Colonic mucosa (tissue), 4 donors: Measurements from ENCODE around the gene SLC5A10. TPM values are rescaled to one million over a fixed set of nuclear protein-coding genes. Genes with fewer than 3 reads are reported as not detected.

ENCODE experiments used
- DNase-seq: peaks from one replicate; pipeline ENCODE4 v3.0.0-alpha.2; 2020
- H3K27ac ChIP-seq: fragments of 200-600 bp; one replicate; pipeline ENCODE4 v1.8.0; 2021
- H3K27me3 ChIP-seq: fragments of 200-600 bp; one replicate; pipeline ENCODE4 v1.8.0; 2021
- H3K36me3 ChIP-seq: fragments of 200-600 bp; one replicate; pipeline ENCODE4 v1.8.0; 2021
- H3K4me1 ChIP-seq: fragments of 200-600 bp; one replicate; pipeline ENCODE4 v1.8.0; 2021; ENCODE audit warnings: mild to moderate bottlenecking
- H3K4me3 ChIP-seq: fragments of 200-600 bp; one replicate; pipeline ENCODE4 v1.8.0; 2021
- H3K9ac ChIP-seq, 2 donors: one replicate each; pipeline ENCODE4 v1.7.0; 2013; ENCODE audit warnings: control low read depth in 2 of 2, low read depth in 2 of 2, low read length in 2 of 2
- H3K9me3 ChIP-seq: fragments of 200-600 bp; one replicate; pipeline ENCODE4 v1.8.0; 2021
- intact Hi-C: fragments of 100-400 bp; cut with DNase I; formaldehyde crosslinking; loops from one replicate; pipeline ENCODE4 v1.14.1; 2022
- total RNA-seq, 2 donors: library from RNA; stranded (reverse); fragmentation: NEBNext Ultra II Directional in 1 of 2; extraction: Animal tissue kit (Norgen Biotek cat#: 25700) in 1 of 2; gene quantifications; one replicate each; pipeline ENCODE4 v1.2.1, GENCODE V29; 2021
- TF ChIP-seq, protein P1 (sequence below): fragments of 200-600 bp; IDR thresholded peaks from one replicate; pipeline ENCODE4 v1.8.0; 2022; ENCODE audit warnings: antibody characterized with exemption, mild to moderate bottlenecking
- donor health status: healthy.
- donor health status: DM: no; HTN: no; CAD: no.
- donor health status: DM: no; HTN: no; CAD: no.

The SLC5A10 gene
- total RNA-seq, 2 donors from 2014 or later, result 0.16 TPM; not detected in 1

DNA sequence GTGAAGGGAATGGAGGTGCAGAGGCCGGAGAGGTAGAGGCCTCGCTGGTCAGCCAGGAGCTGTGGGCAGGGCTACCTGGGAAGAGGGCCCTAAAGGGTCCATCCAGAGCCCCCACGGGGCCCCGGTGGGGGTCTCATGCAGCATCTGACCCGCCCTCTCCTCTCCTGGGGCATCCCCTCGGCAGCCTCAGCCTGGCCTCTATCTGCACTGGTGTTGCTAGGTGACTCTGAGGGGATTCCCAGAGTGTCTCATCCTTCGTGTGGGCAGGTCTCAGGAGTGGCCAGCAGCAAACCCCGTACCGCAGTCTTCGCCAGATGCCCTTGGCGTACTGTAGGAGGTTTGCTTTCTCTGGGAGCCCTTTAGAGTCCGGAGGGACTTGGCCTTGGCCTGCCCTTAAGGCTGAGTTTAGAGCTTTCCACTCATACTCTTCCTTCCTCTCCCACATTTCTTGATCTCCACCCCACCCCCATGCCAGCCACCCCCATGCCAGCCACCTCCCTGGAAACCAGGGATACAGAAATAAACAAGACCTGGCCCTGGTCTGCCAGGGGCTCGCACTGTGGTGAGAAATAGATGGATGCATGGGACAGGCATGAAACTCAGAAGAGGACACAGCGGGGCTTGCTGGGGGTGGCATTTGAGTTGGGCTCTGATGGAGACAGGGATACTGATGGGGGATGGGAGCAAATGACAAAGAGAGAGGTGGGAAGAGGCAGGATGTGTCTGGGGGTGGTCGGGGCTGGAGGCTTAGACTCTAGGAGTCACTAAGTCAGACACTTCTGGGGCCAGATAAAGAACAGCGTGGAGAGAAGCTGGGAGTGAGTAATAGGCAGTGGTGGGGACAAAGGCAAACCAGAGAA is 9.9 kb downstream of the SLC5A10 start:
- H3K27me3 ChIP-seq, result no peaks in the 10 kb centered on the region
- H3K36me3 ChIP-seq, result no peaks in the 10 kb centered on the region
- H3K4me3 ChIP-seq, result no peak overlapping the region
- TF ChIP-seq, protein P1, sequence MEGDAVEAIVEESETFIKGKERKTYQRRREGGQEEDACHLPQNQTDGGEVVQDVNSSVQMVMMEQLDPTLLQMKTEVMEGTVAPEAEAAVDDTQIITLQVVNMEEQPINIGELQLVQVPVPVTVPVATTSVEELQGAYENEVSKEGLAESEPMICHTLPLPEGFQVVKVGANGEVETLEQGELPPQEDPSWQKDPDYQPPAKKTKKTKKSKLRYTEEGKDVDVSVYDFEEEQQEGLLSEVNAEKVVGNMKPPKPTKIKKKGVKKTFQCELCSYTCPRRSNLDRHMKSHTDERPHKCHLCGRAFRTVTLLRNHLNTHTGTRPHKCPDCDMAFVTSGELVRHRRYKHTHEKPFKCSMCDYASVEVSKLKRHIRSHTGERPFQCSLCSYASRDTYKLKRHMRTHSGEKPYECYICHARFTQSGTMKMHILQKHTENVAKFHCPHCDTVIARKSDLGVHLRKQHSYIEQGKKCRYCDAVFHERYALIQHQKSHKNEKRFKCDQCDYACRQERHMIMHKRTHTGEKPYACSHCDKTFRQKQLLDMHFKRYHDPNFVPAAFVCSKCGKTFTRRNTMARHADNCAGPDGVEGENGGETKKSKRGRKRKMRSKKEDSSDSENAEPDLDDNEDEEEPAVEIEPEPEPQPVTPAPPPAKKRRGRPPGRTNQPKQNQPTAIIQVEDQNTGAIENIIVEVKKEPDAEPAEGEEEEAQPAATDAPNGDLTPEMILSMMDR, result no peak
- intact Hi-C loops, result loop anchor here (10.0 kb wide), 1 partner anchor 63 kb away; no protein-coding TSS in a partner anchor
- no peak for DNase-seq
- H3K9me3 ChIP-seq, result no peaks in the 10 kb centered on the region
- no peak overlapping the region for H3K9ac ChIP-seq
- H3K27ac ChIP-seq, result no peak overlapping the region
- no peaks in the 10 kb centered on the region for H3K4me1 ChIP-seq

DNA sequence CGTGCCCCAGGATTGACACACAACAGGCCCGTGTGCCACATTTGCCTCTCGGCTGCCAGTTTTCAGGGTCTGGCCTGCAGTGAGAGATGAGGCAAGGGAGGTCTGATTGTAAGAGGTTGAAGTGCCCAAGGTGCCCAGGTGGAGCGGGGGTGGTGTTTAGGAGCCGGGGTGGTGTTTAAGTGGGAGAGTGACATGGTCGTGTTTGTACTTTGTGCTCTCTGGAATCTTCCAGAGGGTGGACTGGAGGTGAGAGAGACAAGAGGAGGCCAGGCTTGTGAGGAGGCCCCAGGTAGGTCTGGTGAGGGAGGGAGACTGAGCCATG is 10.5 kb downstream of the SLC5A10 start:
- H3K4me3 ChIP-seq, result no peak overlapping the region
- H3K36me3 ChIP-seq, result no peaks in the 10 kb centered on the region
- intact Hi-C loops, result loop anchor here (10.0 kb wide), 1 partner anchor 62 kb away; no protein-coding TSS in a partner anchor
- H3K27ac ChIP-seq, result no peak overlapping the region
- H3K9ac ChIP-seq, result no peak overlapping the region
- TF ChIP-seq, protein P1, result no peak
- H3K9me3 ChIP-seq, result no peaks in the 10 kb centered on the region
- no peaks in the 10 kb centered on the region for H3K4me1 ChIP-seq
- H3K27me3 ChIP-seq, result no peaks in the 10 kb centered on the region
- peak; percentile 21 for DNase-seq

DNA sequence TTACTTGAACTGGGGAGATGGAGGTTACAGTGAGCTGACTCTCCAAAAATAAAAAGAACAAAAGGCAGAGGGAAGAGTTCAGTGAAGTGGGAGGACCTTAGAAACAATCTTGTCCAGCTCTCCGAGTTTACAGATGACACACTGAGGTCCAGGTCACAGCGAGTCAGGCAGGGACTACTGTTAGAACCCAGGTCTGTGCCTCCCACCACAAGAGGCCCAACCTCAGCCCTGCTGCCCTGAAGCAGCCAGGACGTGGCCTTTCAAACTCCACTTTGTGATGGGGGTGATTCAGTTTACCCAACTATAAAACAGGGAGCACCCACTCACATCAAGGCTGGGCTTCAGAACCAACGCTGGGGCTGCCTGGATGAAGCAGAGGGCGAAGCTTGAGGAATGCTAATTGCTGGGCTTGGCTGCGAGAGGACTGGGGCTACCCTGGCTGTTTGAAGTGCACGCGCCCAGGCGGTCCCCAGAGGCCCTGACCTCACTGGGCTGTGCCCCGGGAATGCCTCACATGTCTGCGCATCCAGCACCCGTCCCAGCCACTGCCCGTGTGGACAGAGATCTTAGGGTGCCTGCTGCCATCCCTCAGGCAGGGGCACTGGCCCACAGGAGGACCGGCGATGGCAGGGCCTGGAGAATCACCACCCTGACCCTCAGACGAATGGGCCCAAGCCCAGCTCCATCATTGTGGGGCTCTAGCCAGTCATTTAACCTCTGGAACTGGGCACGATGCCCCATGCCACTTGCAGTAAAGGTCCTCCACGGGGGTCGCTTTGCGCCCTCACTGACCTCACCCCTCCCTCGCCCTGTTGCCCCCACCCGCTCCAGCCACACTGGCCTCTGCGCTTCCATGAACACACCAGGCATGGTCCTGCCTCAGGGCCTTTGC is 11.4 kb downstream of the SLC5A10 start:
- Histone ChIP-seq H3K4me3 (no peak overlapping the region), H3K9ac (peak overlapping the region in 1 of 2 donors; percentile 51), H3K9me3 (no peaks in the 10 kb centered on the region), H3K27me3 (no peaks in the 10 kb centered on the region), H3K36me3 (no peaks in the 10 kb centered on the region), H3K4me1 (peaks cover 5% of the 10 kb centered on the region), H3K27ac (no peak overlapping the region)
- TF ChIP-seq, protein P1, result no peak
- intact Hi-C loops, result loop anchor here (10.0 kb wide), 1 partner anchor 61 kb away; no protein-coding TSS in a partner anchor
- DNase-seq, result peak; percentile 20

DNA sequence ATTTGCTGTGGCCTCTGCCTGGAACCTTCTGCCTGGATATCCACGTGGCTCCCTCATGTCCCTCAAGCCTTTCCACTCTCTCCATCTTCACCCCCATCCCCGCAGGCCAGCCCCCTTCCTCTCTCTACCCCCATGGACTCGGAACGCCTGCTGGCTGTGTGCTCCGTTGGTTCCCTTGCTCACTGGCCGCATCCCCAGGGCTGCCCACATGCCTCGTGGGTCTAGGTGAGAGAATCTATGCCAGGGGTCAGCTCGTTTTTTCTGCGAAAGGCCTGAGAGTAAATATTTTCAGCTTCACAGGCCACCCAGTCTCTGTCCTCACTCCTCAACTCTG is 12.0 kb downstream of the SLC5A10 start:
- intact Hi-C loops, result loop anchor here (10.0 kb wide), 1 partner anchor 61 kb away; no protein-coding TSS in a partner anchor
- H3K36me3 ChIP-seq, result no peaks in the 10 kb centered on the region
- TF ChIP-seq, protein P1, result no peak
- H3K4me1 ChIP-seq, result peaks cover 8% of the 10 kb centered on the region
- H3K27ac ChIP-seq, result no peak overlapping the region
- no peak overlapping the region for H3K4me3 ChIP-seq
- no peak for DNase-seq
- H3K9ac ChIP-seq, result peak overlapping the region in 1 of 2 donors; percentile 51
- no peaks in the 10 kb centered on the region for H3K9me3 ChIP-seq
- no peaks in the 10 kb centered on the region for H3K27me3 ChIP-seq

DNA sequence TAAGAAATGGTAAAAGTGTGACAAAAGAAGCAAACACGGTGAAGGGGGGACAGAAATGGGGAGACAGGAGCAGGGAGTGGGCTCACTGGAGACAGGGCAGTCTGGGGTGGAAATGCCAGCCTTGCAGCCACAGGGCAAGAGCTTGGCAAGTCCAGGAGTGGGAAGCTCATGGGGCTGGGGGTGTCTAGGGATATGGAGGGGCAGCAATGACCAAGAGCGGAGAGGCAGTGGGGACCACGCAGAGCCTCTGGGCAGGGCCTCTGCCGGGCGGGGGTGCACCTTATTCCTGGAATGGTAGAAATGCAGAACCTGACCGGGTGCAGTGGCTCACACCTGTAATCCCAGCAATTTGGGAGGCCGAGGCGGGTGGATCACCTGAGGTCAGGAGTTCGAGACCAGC is 12.6 kb downstream of the SLC5A10 start:
- no peaks in the 10 kb centered on the region for H3K36me3 ChIP-seq
- no peaks in the 10 kb centered on the region for H3K27me3 ChIP-seq
- no peak for DNase-seq
- TF ChIP-seq, protein P1, result no peak
- H3K27ac ChIP-seq, result no peak overlapping the region
- peaks cover 13% of the 10 kb centered on the region for H3K4me1 ChIP-seq
- intact Hi-C loops, result loop anchor here (10.0 kb wide), 1 partner anchor 60 kb away; no protein-coding TSS in a partner anchor
- no peak overlapping the region for H3K4me3 ChIP-seq
- no peak overlapping the region for H3K9ac ChIP-seq
- H3K9me3 ChIP-seq, result no peaks in the 10 kb centered on the region
